NCI-H1092 treated with DMSO at 0.1 percent for 48 hours (cell line): ENCODE results near the gene ZNF367.
A peak's percentile ranks its signal among the peaks of the same experiment; 100 is the strongest.

ENCODE experiments used
- DNase-seq: peaks from one replicate; lab custom pipeline; 2025; lab: John Stamatoyannopoulos, UW

ZNF367 gene

GRCh38 chr9:96418083-96418919, at the start of gene ZNF367:
TSS of gene ZNF367 (minus strand) at chr9:96418370. CDS start at chr9:96418032, 338 bp downstream.
- DNase-seq, result peak; percentile 98

- no peak for DNase-seq
Observed at GRCh38 chr9:96467784-96468183, 49.6 kb upstream of the ZNF367 start.

- no peak for DNase-seq
Observed at GRCh38 chr9:96464426-96464825, 46.3 kb upstream of the ZNF367 start.

GRCh38 chr9:96462541-96462940, 44.4 kb upstream of the ZNF367 start:
- no peak for DNase-seq

- no peak for DNase-seq
Observed at GRCh38 chr9:96461336-96461735, 43.2 kb upstream of the ZNF367 start.

GRCh38 chr9:96460882-96461281, 42.7 kb upstream of the ZNF367 start:
- no peak for DNase-seq

GRCh38 chr9:96460470-96460869, 42.3 kb upstream of the ZNF367 start:
- no peak for DNase-seq

GRCh38 chr9:96459268-96460007, 41.3 kb upstream of the ZNF367 start:
- DNase-seq, result no peak

- DNase-seq, result no peak
Observed at GRCh38 chr9:96458226-96458625, 40.1 kb upstream of the ZNF367 start.

- no peak for DNase-seq
Observed at GRCh38 chr9:96457266-96457665, 39.1 kb upstream of the ZNF367 start.

- no peak for DNase-seq
Observed at GRCh38 chr9:96453625-96454024, 35.5 kb upstream of the ZNF367 start.

- DNase-seq, result peak; percentile 14
Observed at GRCh38 chr9:96450613-96451528, 32.7 kb upstream of the ZNF367 start.

- peak; percentile 95 for DNase-seq
Observed at GRCh38 chr9:96449845-96450612, 31.9 kb upstream of the ZNF367 start, which contains the start of gene HABP4. TSS of gene HABP4 (plus strand) at chr9:96450169. CDS start at chr9:96450280, 111 bp downstream.

GRCh38 chr9:96449523-96449844, 31.3 kb upstream of the ZNF367 start:
- DNase-seq, result no peak

- DNase-seq, result no peak
Observed at GRCh38 chr9:96448546-96449170, 30.5 kb upstream of the ZNF367 start.

GRCh38 chr9:96447406-96447805, 29.2 kb upstream of the ZNF367 start:
- no peak for DNase-seq

- no peak for DNase-seq
Observed at GRCh38 chr9:96442491-96442890, 24.3 kb upstream of the ZNF367 start.

- DNase-seq, result no peak
Observed at GRCh38 chr9:96441798-96442445, 23.8 kb upstream of the ZNF367 start.

GRCh38 chr9:96440671-96441199, 22.6 kb upstream of the ZNF367 start:
- no peak for DNase-seq

- no peak for DNase-seq
Observed at GRCh38 chr9:96437454-96437853, 19.3 kb upstream of the ZNF367 start.
